Activated CD4-positive, alpha-beta T cell treated with anti-CD3 and anti-CD28 coated beads, Interleukin-2, amount 50 U/mL, for 1 hour (primary cell): ENCODE measurements around the gene TCERG1.
"Not testable (repeated sequence)": the region's sequence is repeated elsewhere in the genome, so short reads cannot be mapped to it uniquely, and the experiment has no call there.

Experiments
- DNase-seq: peaks from one replicate; pipeline ENCODE4 v3.0.0-alpha.2; 2020

The TCERG1 gene

DNA sequence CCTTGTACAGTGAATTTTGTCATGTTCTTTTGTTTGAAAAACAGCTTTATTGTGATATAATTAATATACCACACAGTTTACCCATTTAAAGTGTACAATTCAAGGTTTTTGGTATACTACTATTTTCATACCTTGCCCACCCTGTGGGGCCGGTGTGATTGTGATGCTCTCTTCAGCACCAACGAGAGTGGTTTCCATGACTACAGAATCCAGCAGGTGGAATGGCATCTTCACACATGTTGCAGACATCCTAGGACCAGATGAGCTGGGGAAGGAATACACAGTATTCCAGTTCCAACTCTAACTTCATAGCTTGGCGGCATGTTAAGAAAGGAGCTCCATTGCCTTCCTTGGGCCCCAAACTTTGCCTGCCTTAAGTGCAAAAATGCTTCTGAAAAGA is 76.6 kb downstream of the TCERG1 start:
- DNase-seq, result no peak

DNA sequence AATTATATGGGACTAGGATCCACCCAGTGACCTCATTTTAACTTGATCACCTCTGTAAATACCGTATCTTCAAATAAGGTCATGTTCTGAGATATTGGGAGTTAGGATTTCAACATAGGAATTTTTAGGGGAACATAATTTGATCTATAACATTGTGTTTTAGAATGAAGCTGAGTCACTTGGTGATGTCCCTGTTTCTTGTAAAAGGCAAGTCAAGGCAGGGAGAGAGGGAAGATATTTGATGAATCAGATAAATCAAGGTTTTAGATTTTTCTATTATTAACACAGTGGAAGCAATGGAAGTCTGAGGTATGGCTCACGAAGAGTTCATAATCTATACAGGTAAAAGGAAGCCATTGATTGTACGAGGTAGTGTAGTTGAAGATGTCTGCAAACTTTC is 80.7 kb downstream of the TCERG1 start:
- no peak for DNase-seq

DNA sequence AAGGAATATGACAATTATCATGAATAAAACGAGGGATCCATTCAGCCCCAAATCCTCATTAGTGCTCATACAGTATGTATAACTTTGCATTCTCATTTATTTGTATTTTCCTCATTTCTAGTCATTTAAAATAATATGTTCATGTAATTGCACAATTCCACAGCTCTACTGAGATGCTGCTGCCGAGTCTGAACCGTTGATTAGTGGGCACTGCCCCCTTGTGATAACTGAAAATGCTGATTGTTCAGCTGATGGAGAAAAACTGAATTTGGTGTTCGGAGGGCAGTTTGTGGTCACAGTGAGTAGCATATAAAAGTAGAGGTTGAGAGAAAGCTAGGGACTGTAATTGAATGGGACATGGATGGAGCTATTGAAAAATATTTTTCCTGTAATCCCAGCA is 81.1 kb downstream of the TCERG1 start:
- DNase-seq, result no peak

DNA sequence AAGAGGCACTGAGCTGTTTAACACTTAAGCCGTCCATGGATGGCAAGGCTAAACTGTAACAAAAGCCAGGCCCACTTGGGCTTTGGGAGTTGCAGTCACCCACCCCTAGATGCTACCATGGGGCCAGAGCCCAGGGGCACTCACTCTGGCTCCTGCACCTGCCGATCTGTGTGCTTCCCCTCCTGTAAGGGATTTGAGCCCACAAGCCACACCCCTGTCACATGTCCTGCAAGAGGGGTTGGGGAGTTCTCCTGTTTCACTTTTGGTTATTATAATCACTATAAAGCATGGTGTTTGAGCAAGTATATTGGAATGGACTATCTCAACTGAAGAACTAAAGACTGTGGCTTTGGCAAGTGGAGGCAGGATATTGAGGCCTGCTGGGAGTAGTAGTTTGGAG is 82.9 kb downstream of the TCERG1 start:
- no peak for DNase-seq

DNA sequence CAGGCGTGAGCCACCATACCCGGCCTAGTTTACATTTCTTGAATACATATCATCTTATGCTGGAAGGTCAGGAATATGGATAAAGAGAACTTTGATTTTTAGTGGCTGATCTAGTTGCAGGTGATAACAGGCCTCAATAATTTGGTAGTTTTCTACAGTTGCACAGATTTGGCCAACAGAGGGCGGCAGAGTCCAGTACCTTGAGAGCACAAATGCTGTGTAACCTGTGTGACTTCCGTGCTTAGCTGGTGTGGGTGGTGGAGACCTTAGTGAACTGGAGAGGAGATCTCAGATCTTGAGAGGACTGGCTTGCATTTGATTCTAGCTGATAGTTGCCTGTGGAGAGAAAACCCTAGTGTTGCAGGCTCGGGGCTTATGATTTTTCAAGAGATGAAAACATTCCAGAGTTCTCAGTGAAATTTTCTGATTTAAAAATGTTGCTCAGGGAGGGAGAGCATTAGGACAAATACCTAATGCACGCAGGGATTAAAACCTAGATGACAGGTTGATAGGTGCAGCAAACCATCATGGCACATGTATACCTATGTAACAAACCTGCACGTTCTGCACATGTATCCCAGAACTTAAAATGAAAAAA is 86.2 kb downstream of the TCERG1 start:
- DNase-seq, result peak; percentile 72

DNA sequence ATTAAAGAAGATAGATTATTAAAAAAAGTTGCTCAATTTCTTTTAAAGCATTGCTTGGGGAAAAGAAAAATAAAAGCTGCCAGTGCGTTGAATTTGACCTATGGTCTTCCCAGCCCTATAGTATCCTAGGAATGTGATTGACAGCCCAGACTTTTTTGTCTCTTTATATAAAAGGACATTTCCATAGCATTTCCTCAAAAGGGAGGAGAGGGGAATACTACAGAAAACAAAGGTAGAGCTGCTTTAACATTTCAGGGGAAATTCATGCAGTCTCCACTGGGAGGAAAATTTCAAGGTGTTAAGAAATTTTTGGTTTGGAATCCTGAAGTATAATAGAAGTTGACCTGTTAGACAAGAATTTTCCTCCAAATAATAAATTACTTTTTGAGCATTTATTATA is 86.7 kb downstream of the TCERG1 start:
- no peak for DNase-seq

DNA sequence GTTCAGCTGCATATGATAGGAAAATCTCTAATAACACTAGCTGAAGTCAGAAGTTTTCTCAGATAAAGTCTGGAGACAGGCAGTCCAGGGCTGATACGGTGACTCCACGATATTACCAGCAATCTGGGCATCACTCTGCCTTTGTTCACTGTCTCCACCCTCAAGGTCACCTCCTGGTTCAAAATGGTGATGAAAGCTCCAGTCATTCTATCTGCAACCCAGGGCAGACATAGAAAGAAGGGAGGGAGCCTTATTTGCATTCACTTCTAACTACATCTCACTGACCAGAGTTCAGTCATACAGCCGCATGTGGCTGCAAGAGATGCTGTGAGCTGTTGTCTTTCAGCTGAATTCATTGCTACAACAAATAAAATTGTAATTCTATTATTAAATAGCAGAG is 91.3 kb downstream of the TCERG1 start:
- DNase-seq, result no peak

DNA sequence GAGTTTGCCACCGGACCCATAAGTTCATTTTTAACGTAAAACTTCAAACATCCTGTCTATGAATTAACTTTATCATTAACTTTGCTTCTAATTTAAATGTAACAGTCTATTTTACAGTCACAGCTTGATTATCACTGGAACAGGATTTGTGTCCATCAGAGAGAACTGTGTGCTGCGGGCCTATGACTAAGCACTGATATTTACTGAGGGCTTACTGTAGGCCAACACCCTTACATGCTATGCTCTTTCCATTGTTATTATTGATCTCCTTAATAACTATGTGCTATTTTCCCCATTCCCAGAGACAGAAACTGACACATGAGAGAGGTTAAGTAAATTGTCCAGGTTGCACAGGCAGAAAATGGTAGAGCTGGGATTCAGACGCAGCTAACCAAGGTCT is 92.8 kb downstream of the TCERG1 start:
- no peak for DNase-seq

DNA sequence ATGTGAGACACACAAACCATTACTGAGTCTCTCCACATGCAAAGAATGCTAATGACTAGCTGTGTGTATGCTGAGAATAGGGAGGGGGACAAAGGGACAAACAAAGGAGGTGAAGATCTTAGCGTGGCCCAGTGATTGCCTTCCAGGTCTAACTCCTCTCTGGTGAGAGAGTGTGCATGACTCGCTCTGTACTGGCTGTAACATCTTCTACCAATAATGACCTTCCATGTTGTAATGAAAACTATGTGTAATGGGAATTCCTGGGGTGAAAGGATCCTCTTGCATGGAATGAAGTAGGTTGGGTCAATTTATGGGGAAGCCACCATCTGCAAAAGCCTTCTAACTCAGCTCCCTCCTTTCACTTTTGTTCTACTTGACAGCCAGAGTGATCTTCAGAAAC is 93.3 kb downstream of the TCERG1 start:
- no peak for DNase-seq

DNA sequence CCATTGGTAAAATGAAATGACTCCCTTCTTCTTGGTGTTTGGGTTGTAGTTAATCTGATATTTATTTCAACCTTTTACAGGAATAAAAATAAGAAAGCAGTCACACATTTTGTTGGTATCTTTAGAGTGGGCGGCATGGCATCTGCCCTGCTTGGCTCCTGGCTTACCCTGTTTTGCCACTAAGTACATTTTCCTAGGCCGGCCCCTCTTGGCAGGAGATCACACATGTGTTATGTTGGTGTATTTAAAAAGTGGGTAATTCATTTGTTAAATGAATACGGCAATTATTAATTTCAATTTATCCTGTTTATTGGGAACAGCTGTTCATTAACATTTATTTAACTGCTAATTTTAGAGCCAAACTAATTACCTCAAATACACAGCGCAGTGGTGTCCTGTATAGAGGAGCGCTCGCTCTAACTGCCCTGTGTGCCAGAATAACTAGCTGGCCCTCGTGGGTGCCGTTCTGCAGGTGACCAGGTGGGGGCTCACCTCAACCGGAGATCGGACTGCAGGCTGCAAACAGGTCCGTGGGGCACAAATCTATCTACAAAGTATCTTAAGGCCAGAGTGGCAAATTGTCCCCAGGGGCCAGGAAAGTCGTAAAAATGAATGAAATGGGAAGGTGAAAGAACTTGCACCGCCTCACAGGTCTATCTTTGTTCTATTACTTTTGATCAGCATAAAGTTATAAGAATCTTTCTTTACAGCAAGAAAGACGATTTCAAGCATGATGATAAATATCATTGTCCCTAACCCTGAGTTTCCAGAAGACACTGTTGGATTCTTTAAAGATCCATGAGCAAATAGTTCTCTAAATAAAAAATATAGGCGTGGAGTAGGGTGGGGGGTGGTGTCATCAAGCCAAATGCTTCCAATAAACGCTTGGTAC is 95.1 kb downstream of the TCERG1 start:
- peak; percentile 63 for DNase-seq

DNA sequence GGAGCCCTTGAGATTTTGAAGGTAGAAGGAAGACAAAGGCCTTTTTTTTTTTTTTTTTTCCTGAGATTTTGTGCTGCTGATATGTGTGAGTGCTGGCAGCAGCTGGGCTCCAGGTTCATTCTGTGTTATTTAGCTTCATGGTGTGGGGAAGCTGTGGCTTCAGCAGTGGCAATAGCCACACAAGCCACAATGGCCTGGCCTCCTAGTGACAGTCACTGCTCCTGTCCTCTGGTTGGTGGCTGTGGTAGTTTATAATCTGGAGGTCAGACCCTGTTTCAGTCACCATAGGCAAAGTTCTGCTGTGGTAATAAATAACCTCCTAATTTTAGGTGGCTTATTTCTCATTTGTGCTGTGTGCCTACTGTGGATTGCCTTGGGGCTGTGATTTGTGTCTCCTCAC is 97.1 kb downstream of the TCERG1 start:
- no peak for DNase-seq

DNA sequence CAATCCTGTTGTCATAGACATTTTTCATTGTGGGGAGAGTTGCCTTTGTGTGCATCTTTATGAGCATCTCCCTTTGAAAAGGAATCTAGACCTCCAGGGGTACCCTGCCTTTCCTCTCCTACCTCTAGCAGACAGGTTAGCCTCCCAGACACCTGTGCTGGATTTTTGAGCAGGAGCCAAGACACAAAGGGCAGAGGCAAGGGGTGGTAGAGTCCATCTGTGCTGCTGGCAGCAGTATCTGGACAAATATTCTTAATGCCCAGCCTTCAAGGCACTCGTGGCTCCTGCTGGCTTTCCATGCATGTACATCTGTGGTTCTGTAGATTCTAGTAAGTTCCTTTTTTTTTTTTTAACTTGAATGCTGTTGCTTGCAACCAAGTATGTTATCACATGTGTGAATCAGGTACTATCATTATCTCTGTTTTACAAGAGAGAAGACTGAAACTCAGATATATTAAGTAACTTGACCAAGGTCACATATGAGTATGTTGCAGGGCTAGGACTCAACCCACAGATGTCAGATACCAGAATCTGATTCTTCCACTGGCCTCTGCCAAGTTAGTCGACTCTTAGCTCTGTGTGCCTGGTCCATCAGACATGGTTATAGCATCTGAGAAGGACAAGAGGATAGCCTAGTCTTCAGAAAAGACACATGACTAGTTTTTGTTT is 101.8 kb downstream of the TCERG1 start:
- DNase-seq, result no peak

DNA sequence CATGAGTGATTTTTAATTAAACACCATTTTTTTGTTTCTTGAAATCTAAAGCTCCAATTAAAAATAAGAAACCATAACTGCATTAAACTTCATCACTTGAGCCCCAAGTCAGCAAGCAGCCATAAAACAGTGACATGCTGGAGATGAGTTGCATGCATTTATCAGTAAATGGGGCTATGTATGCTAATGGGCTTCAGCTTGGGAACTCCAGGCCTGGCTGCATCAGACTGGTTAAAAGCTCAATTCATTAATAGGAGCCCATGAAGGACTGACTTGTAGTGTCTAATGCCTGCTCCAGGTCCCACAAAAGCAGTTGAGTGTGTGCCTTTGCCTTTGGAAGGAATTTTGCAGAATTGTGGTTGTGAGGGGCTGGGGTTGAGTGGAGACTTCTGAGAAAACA is 102.5 kb downstream of the TCERG1 start:
- no peak for DNase-seq

DNA sequence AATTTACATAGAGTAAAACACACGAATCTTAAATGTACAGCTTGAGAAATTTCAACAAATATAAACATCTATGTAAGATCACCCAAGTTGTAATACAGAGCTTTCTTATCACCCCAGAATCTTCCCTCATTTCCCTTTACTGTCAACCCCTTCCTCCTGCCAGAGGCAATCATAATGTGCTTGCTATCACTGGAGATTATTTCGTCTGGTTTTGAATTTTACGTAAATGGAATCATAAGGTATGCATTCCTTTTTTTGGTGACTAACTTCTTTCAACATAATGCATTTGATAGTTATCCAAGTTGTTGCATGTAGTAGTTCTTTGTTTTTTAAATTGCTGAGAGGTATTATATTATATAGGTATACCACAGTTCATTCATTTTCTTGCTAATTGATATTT is 106.3 kb downstream of the TCERG1 start:
- no peak for DNase-seq

DNA sequence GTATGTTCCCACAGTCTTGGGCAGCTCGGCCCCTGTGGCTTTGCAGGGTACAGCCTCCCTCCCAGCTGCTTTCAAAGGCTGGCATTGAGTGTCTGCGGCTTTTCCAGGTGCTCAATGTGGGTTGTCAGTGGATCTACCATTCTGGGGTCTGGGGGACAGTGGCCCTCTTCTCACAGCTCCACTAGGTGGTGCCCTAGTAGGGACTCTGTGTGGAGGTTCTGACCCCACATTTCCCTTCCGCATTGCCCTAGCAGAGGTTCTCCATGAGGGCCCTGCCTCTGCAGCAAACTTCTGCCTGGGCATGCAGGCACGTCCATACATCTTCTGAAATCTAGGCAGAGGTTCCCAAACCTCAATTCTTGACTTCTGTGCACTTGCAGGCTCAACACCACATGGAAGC is 109.8 kb downstream of the TCERG1 start:
- not testable (repeated sequence) for DNase-seq

DNA sequence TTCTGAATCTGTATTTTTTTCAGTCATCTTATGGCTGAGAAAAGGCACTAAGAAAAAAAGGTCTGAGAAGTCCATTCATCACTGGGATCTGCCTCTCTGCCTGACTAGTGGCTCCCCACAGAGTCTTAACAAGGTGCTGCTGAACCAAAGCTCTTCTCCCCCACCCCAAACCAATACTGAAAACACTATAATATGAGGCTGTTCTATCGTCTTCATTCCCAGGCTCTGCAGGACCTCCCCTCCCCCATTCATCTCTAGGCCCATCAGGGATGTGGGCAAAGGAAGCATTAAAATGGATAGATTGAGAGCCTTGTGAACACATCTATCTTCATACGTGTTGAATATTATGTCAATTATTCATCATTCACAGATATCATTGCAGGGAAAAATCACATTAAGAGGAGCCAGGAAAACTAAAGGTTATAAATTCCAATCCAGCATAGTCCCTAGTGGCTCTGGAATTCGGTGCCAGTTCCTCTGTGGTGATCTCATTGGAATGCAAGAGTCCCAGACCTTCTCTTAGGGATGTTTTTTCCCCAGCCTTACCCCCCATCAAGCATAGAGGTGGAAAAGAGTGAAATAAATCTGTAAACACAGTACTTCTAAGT is 113.2 kb downstream of the TCERG1 start:
- DNase-seq, result no peak
